ENCODE data around the gene ACAT2. TPM values are rescaled to one million over a fixed set of nuclear protein-coding genes. Genes with fewer than 3 reads are reported as not detected.

The ACAT2 gene
- total RNA-seq, 2 donors from 2014 or later, result 59.8 to 126 TPM

DNA sequence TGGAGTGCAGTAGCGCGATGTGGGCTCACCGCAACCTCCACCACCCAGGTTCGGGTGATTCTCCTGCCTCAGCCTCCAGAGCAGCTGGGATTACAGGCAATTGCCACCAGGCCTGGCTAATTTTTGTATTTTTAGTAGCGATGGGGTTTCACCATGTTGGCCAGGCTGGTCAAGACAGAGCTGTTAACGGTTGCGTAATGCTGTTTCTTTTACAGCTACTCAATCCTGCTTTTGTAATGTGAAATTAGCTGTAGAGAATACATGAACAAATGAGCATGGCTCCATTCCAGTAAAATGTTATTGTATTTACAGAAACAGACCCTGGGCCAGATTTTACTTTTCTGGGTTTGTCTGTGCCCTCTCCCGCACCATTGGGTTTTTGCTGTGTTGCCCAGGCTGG, 40.1 kb downstream of the ACAT2 start:
- TF ChIP-seq, protein P1, sequence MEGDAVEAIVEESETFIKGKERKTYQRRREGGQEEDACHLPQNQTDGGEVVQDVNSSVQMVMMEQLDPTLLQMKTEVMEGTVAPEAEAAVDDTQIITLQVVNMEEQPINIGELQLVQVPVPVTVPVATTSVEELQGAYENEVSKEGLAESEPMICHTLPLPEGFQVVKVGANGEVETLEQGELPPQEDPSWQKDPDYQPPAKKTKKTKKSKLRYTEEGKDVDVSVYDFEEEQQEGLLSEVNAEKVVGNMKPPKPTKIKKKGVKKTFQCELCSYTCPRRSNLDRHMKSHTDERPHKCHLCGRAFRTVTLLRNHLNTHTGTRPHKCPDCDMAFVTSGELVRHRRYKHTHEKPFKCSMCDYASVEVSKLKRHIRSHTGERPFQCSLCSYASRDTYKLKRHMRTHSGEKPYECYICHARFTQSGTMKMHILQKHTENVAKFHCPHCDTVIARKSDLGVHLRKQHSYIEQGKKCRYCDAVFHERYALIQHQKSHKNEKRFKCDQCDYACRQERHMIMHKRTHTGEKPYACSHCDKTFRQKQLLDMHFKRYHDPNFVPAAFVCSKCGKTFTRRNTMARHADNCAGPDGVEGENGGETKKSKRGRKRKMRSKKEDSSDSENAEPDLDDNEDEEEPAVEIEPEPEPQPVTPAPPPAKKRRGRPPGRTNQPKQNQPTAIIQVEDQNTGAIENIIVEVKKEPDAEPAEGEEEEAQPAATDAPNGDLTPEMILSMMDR (IDR thresholded peaks at IDR 0.05), result no peak
- intact Hi-C loops (cut with DNase I), result no loop called here
- no peak overlapping the region for H3K4me3 ChIP-seq
- no peak for DNase-seq
- H3K36me3 ChIP-seq, result no peaks in the 10 kb centered on the region
- no peak overlapping the region for H3K27ac ChIP-seq
- H3K9ac ChIP-seq (ENCODE audit: low read depth in 2 of 2, low read length in 2 of 2), result no peak overlapping the region
- H3K4me1 ChIP-seq, result no peaks in the 10 kb centered on the region
- H3K27me3 ChIP-seq, result no peaks in the 10 kb centered on the region
- H3K9me3 ChIP-seq, result no peaks in the 10 kb centered on the region

- no peak overlapping the region for H3K27ac ChIP-seq
- intact Hi-C loops (cut with DNase I), result no loop called here
- TF ChIP-seq, protein P1 (IDR thresholded peaks at IDR 0.05), result no peak
- H3K9me3 ChIP-seq, result no peaks in the 10 kb centered on the region
- H3K36me3 ChIP-seq, result no peaks in the 10 kb centered on the region
- H3K9ac ChIP-seq (ENCODE audit: low read depth in 2 of 2, low read length in 2 of 2), result no peak overlapping the region
- H3K27me3 ChIP-seq, result no peaks in the 10 kb centered on the region
- no peaks in the 10 kb centered on the region for H3K4me1 ChIP-seq
- H3K4me3 ChIP-seq, result no peak overlapping the region
- peak; percentile 36 for DNase-seq
Observed at GRCh38 chr6:159804504-159804903, 42.7 kb downstream of the ACAT2 start.

DNA sequence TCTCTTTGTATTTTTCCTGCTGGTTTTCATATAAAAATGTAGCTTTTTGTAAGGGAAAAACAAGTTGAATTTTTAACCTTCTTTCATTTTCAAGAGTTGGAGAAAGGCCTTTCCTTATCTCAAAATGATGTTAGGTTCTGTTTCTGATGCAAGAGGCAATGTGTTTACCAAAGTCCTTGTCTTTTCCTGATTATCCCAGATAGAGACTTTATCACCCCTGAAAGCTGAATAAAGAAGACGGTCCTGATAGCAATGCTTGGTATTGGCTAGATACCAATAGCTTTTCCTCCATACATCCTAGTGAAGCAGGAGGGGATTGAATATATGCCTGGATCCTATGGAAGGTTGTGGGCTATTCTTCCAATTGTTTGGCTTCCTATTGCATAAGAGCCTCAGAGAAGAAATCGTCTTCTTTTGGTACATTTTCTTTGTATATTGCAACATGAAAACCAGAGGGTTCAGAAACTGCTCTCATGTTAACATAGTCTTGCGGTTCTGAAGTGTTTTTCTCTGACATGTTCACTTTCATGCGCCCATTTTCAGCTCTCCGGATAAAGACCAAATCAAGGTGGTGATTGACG, 43.7 kb downstream of the ACAT2 start:
- Histone ChIP-seq H3K36me3 (no peaks in the 10 kb centered on the region), H3K4me1 (no peaks in the 10 kb centered on the region), H3K4me3 (no peak overlapping the region), H3K9me3 (no peaks in the 10 kb centered on the region), H3K27ac (no peak overlapping the region), H3K9ac (ENCODE audit: low read depth in 2 of 2, low read length in 2 of 2) (no peak overlapping the region), H3K27me3 (no peaks in the 10 kb centered on the region)
- intact Hi-C loops (cut with DNase I), result no loop called here
- DNase-seq, result no peak
- TF ChIP-seq, protein P1 (IDR thresholded peaks at IDR 0.05), result no peak

- intact Hi-C loops (cut with DNase I), result no loop called here
- no peaks in the 10 kb centered on the region for H3K9me3 ChIP-seq
- no peaks in the 10 kb centered on the region for H3K27me3 ChIP-seq
- no peak overlapping the region for H3K27ac ChIP-seq
- H3K9ac ChIP-seq (ENCODE audit: low read depth in 2 of 2, low read length in 2 of 2), result no peak overlapping the region
- no peaks in the 10 kb centered on the region for H3K36me3 ChIP-seq
- no peaks in the 10 kb centered on the region for H3K4me1 ChIP-seq
- no peak for DNase-seq
- TF ChIP-seq, protein P1 (IDR thresholded peaks at IDR 0.05), result no peak
- H3K4me3 ChIP-seq, result no peak overlapping the region
Observed at GRCh38 chr6:159806021-159806458, 44.2 kb downstream of the ACAT2 start.

DNA sequence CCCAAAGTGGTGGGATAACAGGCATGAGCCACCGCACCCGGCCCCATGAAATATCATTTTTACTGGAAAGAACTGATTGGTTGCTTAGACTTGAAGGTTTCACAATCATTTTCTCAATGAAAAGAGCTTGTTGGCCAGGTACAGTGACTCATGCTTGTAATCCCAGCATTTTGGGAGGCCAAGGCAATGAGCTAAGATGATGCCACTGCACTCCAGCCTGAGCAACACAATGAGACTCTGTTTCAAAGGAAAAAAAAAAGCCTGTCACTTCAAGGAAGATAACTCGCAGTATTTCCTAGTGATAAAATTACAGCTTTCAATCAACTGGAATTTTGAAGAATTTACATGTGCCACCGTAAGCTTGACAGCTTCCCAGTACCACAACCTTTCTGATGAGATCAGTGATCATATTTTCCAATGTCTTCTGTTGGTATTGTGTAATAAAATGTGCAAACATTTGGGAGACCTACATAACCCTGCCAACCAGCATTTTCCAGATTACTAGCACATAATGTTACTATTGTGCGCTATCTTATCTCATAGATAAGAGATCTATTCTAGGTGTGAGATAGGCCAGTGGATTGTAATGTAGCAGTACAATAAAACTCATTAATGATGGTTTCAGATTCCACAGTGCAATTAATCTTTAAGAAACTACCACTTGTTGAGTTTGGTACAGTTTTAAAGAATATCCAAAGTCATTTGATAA, 45.5 kb downstream of the ACAT2 start:
- no peak overlapping the region for H3K27ac ChIP-seq
- no peak for DNase-seq

More for the DNA sequence above, 45.5 kb downstream of the ACAT2 start:
- Histone ChIP-seq H3K9ac (ENCODE audit: low read depth in 2 of 2, low read length in 2 of 2) (no peak overlapping the region), H3K9me3 (no peaks in the 10 kb centered on the region), H3K4me3 (no peak overlapping the region), H3K27me3 (no peaks in the 10 kb centered on the region), H3K4me1 (no peaks in the 10 kb centered on the region), H3K36me3 (no peaks in the 10 kb centered on the region)
- intact Hi-C loops (cut with DNase I), result no loop called here
- TF ChIP-seq, protein P1 (IDR thresholded peaks at IDR 0.05), result no peak

All from colonic mucosa (tissue), 4 donors.